T-helper 1 cell treated with Interleukin-12 subunit alpha and Interleukin-12 subunit beta and Interleukin-4 antibody, amounts not matched to agents 30 μg/mL and 1 μg/mL, for 36 hours (primary cell): ENCODE data around the gene TOR1AIP2.
"Not testable (repeated sequence)": the region's sequence is repeated elsewhere in the genome, so short reads cannot be mapped to it uniquely, and the experiment has no call there.

Experiments used
- H3K27ac Mint-ChIP-seq: one replicate; pipeline ENCODE4 v1.8.0; 2021; ENCODE audit warnings: mild to moderate bottlenecking, mixed read lengths
- H3K27me3 Mint-ChIP-seq: one replicate; pipeline ENCODE4 v1.8.0; 2021; ENCODE audit warnings: low read depth, mixed read lengths
- H3K36me3 Mint-ChIP-seq: one replicate; pipeline ENCODE4 v1.8.0; 2021; ENCODE audit warnings: low read depth, mixed read lengths
- H3K4me1 Mint-ChIP-seq: one replicate; pipeline ENCODE4 v1.8.0; 2021; ENCODE audit warnings: low read depth, mixed read lengths
- H3K4me3 Mint-ChIP-seq: one replicate; pipeline ENCODE4 v1.8.0; 2021; ENCODE audit warnings: mild to moderate bottlenecking, moderate library complexity, mixed read lengths
- H3K9me3 Mint-ChIP-seq: one replicate; pipeline ENCODE4 v1.8.0; 2021; ENCODE audit warnings: mixed read lengths

Gene TOR1AIP2

DNA sequence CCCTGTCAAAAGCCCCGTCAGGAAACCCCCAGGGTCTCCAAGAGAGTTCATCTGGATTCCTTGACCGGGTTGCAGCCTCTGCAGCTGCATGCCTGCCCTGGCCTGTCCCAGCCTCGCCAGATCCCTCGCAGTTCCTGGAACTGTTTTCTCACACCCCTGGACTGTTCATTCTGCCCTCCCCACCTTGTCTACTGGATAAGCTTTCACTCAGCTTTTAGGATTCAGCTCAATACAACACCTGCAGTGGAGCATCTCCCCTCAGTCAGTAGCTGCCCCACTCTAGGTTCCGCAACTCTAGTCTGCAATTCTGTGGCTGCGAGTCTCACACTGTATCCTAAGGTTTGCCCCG is 67.3 kb downstream of the TOR1AIP2 start:
- Mint-ChIP-seq H3K4me1 (peaks cover 10% of the 10 kb centered on the region), H3K27me3 (peaks cover 10% of the 10 kb centered on the region), H3K27ac (no peak overlapping the region), H3K9me3 (no peaks in the 10 kb centered on the region), H3K4me3 (no peak overlapping the region), H3K36me3 (no peaks in the 10 kb centered on the region)

DNA sequence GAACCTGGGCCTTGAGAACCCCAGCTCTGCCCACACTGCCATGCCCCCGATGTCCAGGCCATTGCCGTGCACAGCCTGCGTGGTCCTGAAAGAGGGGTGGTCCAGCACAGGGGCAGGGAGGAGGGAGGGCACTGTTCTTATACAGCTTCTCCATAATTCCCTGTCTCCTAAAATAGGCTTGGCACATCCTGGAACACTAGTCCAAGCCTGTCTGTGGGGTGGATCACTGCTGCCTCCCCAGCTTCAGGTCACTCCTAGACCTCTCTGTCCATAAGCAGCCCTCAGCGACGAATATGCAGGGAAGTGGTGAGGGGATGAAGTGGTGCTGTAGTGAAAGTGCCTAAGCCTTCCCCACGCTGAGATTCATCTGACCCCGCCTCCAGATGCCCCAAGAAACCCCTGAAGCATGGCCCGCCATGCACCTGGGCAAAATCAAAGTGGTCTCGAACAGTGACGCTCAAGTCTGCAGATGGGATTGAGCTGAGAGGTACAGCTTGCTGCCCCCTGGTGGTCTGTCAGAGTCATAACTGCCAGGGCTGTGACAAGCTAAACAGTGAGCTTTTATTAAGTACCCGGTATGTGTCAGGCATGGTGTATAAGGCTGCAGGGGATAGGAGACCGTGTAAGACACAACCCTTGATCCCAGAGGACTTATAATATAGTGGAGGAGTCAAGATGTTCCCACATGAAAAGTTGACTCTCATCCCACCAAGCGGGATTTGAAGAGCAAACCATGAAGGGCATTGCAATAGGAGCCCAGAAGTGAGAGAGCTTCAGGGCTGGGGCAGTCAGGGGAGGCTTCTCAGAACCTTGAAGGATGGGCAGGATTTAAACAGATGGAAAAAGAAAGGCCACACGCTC is 67.9 kb downstream of the TOR1AIP2 start:
- Mint-ChIP-seq H3K9me3 (no peaks in the 10 kb centered on the region), H3K4me3 (no peak overlapping the region), H3K27ac (no peak overlapping the region), H3K27me3 (peaks cover 5% of the 10 kb centered on the region), H3K4me1 (peaks cover 4% of the 10 kb centered on the region), H3K36me3 (no peaks in the 10 kb centered on the region)

DNA sequence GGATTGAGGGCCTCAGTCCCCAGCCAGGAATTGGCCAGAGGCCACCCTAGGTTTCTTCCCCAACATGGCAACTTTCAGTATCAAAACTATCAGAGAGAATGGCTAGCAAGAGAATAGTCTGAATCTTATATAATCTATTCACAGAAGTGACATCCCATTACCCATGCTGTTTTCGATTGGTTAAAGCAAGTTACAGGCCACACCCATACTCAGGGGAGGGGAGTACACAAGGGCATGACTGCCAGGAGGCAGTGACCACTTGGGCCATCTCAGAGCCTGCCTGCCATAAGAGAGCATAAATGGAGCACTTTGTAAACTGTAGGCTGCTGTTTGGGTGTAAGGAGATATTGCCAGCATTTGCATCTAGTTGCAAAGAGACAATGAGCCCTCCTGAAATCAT is 69.1 kb downstream of the TOR1AIP2 start:
- Mint-ChIP-seq H3K9me3 (no peaks in the 10 kb centered on the region), H3K36me3 (no peaks in the 10 kb centered on the region), H3K27ac (no peak overlapping the region), H3K27me3 (peaks cover 12% of the 10 kb centered on the region), H3K4me3 (no peak overlapping the region), H3K4me1 (no peaks in the 10 kb centered on the region)

DNA sequence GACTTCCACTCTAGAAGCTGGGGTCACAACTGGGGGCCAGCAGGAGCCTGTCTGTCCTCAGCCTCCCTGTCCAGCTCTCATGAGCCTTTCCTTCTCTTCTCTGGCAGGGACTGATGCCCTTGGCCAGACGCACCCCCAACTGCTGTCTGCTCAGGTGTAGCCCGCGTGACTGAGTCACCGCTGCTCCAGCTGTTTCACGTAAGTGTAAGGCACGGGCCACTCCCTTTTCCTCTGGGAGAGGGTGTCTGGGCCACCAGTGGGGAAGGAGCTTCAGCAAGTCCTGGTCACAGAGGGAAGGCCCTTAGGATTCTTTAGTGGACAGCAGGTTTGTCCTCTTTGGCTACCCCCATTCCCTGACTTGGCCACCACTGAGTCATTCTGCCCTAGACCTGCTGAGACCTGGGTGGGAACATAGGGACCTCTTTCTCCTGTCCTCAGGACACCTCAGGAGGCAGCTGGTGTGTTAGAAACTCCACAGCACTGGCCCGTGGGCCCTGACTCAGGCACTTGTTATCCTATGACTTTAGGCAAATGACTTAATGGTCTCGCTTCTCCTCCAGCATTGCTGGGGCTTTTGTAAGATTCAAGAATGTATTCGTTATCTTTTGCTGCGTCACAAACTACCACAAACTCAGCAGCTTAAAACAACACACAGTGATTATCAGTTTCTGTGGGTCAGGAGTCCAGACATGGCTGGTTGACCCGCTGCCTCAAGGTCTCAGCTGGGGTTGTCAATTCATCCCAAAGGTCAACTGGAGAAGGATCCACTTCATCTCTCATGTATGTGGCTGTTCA is 69.7 kb downstream of the TOR1AIP2 start:
- Mint-ChIP-seq H3K27me3 (peaks cover 12% of the 10 kb centered on the region), H3K4me3 (no peak overlapping the region), H3K9me3 (no peaks in the 10 kb centered on the region), H3K36me3 (no peaks in the 10 kb centered on the region), H3K27ac (no peak overlapping the region), H3K4me1 (no peaks in the 10 kb centered on the region)

DNA sequence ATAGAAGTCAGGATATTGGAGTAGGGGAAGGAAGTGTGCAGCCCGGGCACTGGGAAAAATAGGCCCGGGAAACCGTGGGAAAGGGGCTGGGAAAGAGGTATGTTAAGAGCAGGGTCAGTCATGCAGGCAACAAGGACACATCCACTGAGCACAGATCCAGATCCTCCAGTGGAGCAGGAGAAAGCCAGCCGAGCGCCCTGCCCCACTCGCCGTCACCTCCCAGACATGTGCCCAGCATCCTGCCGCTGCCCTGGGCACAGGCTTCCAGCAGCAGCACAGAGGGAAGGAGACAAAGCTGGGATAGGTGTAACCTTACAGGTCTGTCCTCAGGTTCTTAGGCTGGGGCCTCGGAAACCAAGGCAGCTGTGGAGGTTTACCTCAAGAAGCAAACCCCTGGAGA is 70.3 kb downstream of the TOR1AIP2 start:
- H3K27ac Mint-ChIP-seq, result no peak overlapping the region
- no peaks in the 10 kb centered on the region for H3K36me3 Mint-ChIP-seq
- H3K4me1 Mint-ChIP-seq, result no peaks in the 10 kb centered on the region
- H3K9me3 Mint-ChIP-seq, result no peaks in the 10 kb centered on the region
- peaks cover 12% of the 10 kb centered on the region for H3K27me3 Mint-ChIP-seq
- H3K4me3 Mint-ChIP-seq, result no peak overlapping the region

DNA sequence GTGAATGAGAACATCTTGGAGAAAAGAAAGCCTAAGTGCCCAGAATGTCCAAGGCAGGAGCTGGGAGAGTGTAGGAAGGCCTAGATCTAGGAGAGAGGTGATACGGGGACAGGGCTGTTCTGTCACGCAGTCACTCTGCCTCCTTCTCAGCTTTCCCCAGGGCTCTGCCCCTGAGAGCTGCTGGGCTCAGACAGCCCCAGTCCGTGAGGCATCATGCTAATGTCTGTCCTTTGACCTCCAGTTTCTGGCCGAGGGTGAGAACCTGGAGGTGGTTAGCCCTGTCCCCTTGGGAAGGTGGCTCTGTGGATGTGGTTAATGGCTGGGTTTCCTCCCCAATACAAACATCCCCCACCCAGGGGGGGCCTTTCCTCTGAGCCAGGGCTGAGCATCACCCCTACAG is 71.3 kb downstream of the TOR1AIP2 start:
- Mint-ChIP-seq H3K27ac (no peak overlapping the region), H3K36me3 (no peaks in the 10 kb centered on the region), H3K4me3 (no peak overlapping the region), H3K27me3 (peaks cover 12% of the 10 kb centered on the region), H3K9me3 (no peaks in the 10 kb centered on the region), H3K4me1 (no peaks in the 10 kb centered on the region)

DNA sequence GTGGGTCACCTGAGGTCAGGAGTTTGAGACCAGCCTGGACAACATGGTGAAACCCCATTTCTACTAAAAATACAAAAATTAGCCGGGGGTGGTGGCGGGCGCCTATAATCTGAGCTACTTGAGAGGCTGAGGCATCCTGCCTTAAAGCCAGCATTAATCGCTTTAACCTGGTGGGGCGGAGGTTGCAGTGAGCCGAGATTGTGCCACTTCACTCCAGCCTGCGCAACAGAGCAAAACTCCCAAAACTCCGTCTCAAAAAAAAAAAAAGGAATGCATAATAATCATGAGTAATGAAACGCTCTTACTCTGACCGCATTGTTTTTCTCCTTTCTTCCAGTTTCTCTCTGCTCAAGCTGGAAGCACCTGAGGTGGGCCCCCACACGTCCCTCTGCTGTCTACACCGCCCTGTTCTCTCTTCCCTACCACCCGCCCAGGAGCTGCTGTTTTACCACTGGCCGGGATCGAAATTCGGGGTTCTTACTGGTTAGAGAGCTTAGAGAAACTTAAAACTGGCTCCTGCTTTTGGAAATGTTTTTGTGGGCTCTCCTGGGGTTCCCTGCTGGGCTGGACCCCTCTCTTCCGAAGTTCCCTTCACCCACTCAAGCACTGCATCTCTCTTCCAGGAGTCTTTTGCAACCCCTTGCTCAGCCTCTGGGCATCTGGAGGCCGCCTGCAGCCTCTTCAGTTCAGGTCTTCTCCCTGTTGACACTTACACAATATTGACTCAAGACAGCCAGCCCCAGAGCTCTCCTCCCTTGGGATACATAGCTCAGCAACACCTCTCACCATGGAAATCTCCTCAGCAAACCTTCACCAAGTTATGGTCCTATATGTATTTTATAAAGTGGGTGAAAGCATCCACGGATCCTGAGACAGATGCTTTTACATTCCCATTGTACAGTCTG is 72.1 kb downstream of the TOR1AIP2 start:
- H3K27me3 Mint-ChIP-seq, result peaks cover 12% of the 10 kb centered on the region
- H3K9me3 Mint-ChIP-seq, result no peaks in the 10 kb centered on the region
- no peaks in the 10 kb centered on the region for H3K4me1 Mint-ChIP-seq
- no peak overlapping the region for H3K4me3 Mint-ChIP-seq
- H3K27ac Mint-ChIP-seq, result no peak overlapping the region
- no peaks in the 10 kb centered on the region for H3K36me3 Mint-ChIP-seq

DNA sequence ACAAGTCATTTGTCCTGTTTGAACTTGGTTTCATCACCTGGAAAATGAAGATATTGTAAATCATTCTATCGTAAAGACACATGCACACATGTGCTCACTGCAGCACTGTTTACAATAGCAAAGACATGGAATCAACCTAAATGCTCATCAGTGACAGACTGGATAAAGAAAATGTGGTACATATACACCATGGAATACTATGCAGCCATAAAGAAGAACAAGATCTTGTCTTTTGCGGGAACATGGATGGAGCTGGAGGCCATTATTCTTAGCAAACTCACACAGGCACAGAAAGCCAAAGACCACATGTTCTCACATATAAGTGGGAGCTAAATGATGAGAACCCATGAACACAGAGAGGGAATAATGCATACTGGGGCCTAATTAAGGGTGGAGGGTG is 73.2 kb downstream of the TOR1AIP2 start:
- H3K27me3 Mint-ChIP-seq, H3K36me3 Mint-ChIP-seq, H3K4me3 Mint-ChIP-seq: not testable (repeated sequence)

DNA sequence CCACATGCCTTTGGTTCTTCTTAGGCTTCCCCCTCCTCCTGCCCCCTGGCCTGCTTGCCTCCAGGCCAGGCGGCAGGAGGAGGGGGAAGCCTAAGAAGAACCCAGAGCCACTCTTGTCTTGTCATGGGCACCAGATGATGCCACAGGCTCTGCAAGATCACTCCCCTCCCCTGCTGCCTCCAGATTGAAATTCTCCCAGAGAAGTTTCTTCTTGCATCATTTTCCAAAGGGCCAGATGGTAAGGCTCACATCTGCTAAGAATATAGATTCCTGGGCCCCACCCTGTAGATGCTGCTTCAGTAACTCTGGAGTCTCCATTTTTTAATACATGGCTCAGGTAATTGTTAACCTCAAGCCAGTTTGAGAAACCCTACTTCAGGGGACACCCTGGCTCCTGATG is 73.7 kb downstream of the TOR1AIP2 start:
- Mint-ChIP-seq H3K9me3 (no peaks in the 10 kb centered on the region), H3K36me3 (no peaks in the 10 kb centered on the region)

More for the DNA sequence above, 73.2 kb downstream of the TOR1AIP2 start:
- H3K4me1 Mint-ChIP-seq, H3K27ac Mint-ChIP-seq, H3K9me3 Mint-ChIP-seq: not testable (repeated sequence)

DNA sequence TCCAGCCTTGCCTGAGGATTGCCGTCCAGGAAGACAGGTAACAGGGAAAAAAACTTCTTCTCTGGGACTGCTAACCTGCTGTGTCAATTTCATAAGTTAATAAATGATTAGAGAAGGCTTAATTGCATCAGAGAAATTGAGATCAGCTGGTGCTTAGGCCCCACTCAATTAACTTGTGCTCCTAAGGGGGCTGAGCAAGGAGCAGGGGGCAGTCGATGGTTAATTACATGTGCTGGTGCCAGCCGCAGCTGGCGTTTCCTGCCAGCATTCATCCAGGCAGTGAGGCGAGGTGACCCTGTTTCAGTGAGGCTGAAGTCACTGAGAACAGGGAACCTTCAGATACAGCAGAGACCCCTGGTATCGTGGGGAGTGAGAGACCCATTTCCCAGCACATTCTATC is 74.5 kb downstream of the TOR1AIP2 start:
- H3K27me3 Mint-ChIP-seq, result peaks cover 8% of the 10 kb centered on the region
- no peaks in the 10 kb centered on the region for H3K36me3 Mint-ChIP-seq
- no peak overlapping the region for H3K27ac Mint-ChIP-seq
- H3K9me3 Mint-ChIP-seq, result no peaks in the 10 kb centered on the region
- no peaks in the 10 kb centered on the region for H3K4me1 Mint-ChIP-seq
- no peak overlapping the region for H3K4me3 Mint-ChIP-seq

More for the DNA sequence above, 73.7 kb downstream of the TOR1AIP2 start:
- Mint-ChIP-seq H3K27ac (no peak overlapping the region), H3K4me1 (no peaks in the 10 kb centered on the region), H3K4me3 (no peak overlapping the region), H3K27me3 (peaks cover 8% of the 10 kb centered on the region)

DNA sequence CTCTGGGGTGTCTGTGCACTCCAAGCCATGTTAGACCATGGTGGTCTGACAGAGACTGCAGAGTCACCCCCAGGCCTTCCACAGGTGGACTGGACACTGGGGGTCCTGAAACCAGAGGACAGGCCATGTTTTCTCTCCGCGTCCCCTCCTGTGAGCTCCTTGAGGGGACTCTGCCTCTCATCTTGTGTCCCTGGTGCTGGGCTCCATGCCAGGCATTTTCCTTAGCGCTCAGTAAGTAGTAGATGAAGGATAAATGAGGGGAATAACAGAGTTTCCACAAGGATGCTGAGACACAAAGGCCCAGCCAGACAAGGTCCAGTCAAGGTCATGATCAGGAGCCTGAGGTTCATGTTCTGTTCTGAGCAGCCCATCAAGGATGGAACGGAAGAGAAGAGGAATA is 77.1 kb downstream of the TOR1AIP2 start:
- Mint-ChIP-seq H3K27me3 (peaks cover 11% of the 10 kb centered on the region), H3K4me3 (no peak overlapping the region), H3K4me1 (no peaks in the 10 kb centered on the region), H3K9me3 (no peaks in the 10 kb centered on the region), H3K27ac (no peak overlapping the region), H3K36me3 (no peaks in the 10 kb centered on the region)

DNA sequence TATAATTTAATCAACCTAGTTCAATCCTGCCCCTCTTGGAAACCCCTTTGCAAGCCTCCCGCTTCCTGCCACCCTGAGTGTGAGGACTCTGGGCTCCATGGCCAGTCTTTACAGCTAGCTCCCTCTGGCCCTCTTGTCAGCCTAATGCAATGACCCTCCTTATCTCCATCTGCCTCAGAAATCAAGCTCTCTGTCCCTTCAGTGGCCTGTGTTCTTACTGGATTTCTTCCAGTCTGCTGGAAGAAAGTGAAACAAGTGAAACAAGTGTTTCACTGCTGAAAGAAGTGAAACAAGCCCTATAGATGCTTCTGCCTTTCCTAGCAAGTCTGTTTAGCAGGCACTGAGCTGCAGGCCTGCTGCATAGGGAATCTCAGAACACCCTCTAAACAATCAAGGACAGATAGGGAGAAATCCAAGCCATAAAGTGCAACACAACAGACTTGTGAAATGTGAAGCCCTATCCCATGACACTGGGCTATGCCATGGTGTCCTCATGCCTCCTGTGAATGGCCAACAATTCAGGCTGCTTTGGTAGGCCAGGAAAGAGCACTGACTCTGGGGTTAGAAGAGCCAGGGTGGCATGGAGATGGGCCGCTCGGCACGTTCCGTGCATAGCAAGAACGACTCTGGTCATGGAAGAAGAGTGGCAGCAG is 78.6 kb downstream of the TOR1AIP2 start:
- Mint-ChIP-seq H3K4me1 (no peaks in the 10 kb centered on the region), H3K4me3 (no peak overlapping the region), H3K27me3 (peaks cover 4% of the 10 kb centered on the region), H3K9me3 (no peaks in the 10 kb centered on the region), H3K36me3 (no peaks in the 10 kb centered on the region), H3K27ac (no peak overlapping the region)

DNA sequence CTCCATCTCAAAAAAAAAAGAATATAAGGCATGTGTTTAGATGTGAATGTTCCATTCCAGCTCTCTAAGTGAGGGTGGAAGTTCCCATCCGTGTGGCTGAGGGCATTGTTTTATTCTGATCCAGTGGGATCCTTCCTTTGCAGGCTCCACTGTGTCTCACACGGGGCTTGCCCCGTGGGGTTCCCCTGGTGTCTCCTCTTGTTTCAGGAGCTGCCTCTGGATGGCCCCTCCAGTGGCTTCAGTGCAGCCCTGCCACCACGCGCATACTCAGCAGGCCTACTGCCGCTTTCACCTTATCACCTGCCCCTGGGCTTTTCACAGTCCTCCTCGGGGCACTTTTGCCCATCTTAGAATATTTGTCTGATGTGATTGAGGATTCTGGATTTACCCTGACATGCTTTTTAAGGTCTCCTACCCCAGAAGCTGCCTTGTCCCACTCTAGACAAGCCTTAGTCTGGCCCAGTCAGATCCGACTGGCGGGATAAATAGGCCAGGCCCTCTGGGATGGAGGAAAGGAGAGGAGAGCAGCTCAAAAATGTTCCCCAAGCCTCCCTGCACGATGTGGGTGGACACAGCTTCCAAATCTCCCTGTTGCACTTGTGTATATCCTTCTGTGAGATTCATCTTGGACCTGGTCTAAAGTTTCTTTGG is 79.3 kb downstream of the TOR1AIP2 start:
- no peak overlapping the region for H3K27ac Mint-ChIP-seq
- H3K9me3 Mint-ChIP-seq, result no peaks in the 10 kb centered on the region
- no peak overlapping the region for H3K4me3 Mint-ChIP-seq
- no peaks in the 10 kb centered on the region for H3K4me1 Mint-ChIP-seq
- H3K36me3 Mint-ChIP-seq, result no peaks in the 10 kb centered on the region
- peaks cover 3% of the 10 kb centered on the region for H3K27me3 Mint-ChIP-seq

DNA sequence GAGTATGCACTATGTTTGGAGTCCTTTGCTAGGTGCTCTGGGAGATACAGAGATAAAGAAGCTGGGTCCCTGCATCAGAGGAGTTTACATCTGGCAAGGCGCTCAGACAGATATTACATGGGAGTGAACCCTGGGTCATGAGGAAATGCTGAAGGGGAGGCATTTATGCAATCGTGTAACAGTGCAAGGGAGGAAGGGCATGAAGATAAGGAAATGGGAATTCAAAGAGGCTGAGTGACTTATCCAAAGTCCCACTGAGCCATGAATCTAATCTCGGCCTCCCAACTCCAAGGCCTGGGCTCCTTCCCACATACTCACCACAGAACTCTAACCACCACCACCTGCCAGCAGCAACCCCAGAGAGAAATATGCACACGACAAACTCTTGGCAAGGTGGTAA is 82.9 kb downstream of the TOR1AIP2 start:
- Mint-ChIP-seq H3K27ac (no peak overlapping the region), H3K9me3 (no peaks in the 10 kb centered on the region), H3K27me3 (peaks cover 4% of the 10 kb centered on the region), H3K36me3 (no peaks in the 10 kb centered on the region), H3K4me1 (no peaks in the 10 kb centered on the region), H3K4me3 (no peak overlapping the region)
